Endothelial cell (in vitro differentiated cells): ENCODE measurements around the gene PCGF3. TPM values are rescaled to one million over a fixed set of nuclear protein-coding genes. Genes with fewer than 3 reads are reported as not detected.

Experiments used
- DNase-seq: peaks from one replicate; pipeline ENCODE4 v3.0.0; 2021; ENCODE audit warnings: low spot score
- H3K27ac Mint-ChIP-seq: one replicate; pipeline ENCODE4 v1.8.0; 2021; ENCODE audit warnings: mixed read lengths, inconsistent platforms; ENCODE audit not compliant: unreplicated experiment
- H3K27me3 Mint-ChIP-seq: one replicate; pipeline ENCODE4 v1.8.0; 2021; ENCODE audit warnings: mild to moderate bottlenecking, moderate library complexity, mixed read lengths, inconsistent platforms; ENCODE audit not compliant: unreplicated experiment
- H3K36me3 Mint-ChIP-seq: one replicate; pipeline ENCODE4 v1.8.0; 2021; ENCODE audit warnings: mild to moderate bottlenecking, low read depth, mixed read lengths, inconsistent platforms; ENCODE audit not compliant: unreplicated experiment
- H3K4me1 Mint-ChIP-seq: one replicate; pipeline ENCODE4 v1.8.0; 2021; ENCODE audit warnings: mild to moderate bottlenecking, mixed read lengths, inconsistent platforms; ENCODE audit not compliant: unreplicated experiment
- H3K4me3 Mint-ChIP-seq: one replicate; pipeline ENCODE4 v1.8.0; 2021; ENCODE audit warnings: mild to moderate bottlenecking, mixed read lengths, inconsistent platforms; ENCODE audit not compliant: unreplicated experiment
- H3K9me3 Mint-ChIP-seq: one replicate; pipeline ENCODE4 v1.8.0; 2021; ENCODE audit warnings: mixed read lengths, inconsistent platforms; ENCODE audit not compliant: unreplicated experiment
- CTCF ChIP-seq: fragments of 200-600 bp; sonication (generic); IDR thresholded peaks from one replicate; pipeline ENCODE4 v1.5.0; 2021; ENCODE audit warnings: antibody characterized with exemption; ENCODE audit not compliant: unreplicated experiment
- total RNA-seq: library from RNA; stranded (reverse); fragmentation: NEBNext Ultra II Directional; extraction: Animal tissue kit (Norgen Biotek cat#: 25700); gene quantifications from one replicate; pipeline ENCODE4 v1.2.1, GENCODE V29; 2021; ENCODE audit not compliant: unreplicated experiment

PCGF3 gene
- total RNA-seq, 1 donor from 2014 or later: 84.5 TPM

GRCh38 chr4:671769-672168, 33.9 kb upstream of the PCGF3 start:
- no peaks in the 10 kb centered on the region for H3K9me3 Mint-ChIP-seq
- TF ChIP-seq CTCF: no peak
- no peak for DNase-seq
- no peak overlapping the region for H3K27ac Mint-ChIP-seq
- H3K36me3 Mint-ChIP-seq: peaks cover 14% of the 10 kb centered on the region
- H3K4me3 Mint-ChIP-seq: no peak overlapping the region
- H3K4me1 Mint-ChIP-seq: peaks cover 7% of the 10 kb centered on the region
- H3K27me3 Mint-ChIP-seq: peaks cover 18% of the 10 kb centered on the region

DNA sequence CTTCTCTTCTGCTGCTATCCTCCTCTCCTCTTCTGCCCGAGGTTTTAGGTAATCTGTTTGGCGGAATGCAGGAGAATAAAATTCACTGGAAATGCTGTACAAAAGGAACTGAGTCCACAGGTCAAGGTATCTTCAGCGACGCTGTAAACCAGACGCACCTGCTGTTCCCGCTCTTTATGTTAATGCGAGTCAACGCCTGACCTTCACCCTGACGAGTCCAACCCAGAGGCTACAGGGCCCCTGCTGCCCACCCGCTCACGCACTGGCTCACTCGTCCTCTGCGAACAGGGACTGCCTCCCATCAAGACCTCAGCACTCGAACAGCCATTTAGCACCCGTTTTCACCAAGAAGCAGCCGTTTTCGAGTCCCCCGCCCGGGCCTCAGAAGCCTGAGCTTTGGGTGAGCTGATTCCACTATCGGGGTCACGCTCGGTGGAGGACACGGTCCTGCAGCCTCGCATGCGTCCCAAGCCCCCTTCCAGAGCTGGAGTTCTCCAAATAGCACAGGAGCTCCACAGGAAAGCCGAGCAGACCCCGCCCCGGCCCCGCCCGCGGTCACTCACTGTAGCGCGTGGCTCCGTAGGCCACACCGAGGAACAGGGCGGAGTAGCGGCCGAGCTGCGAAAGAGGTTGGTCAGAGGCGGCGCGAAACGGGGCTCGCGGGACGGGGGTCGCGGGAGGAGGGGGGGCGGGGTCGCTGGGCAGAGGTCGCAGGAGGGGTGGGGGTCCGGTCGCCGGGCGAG, 32.1 kb upstream of the PCGF3 start:
- Mint-ChIP-seq H3K27ac (peak overlapping the region; percentile 88), H3K27me3 (peaks cover 18% of the 10 kb centered on the region), H3K9me3 (no peaks in the 10 kb centered on the region), H3K4me3 (peak overlapping the region; percentile 94), H3K4me1 (peaks cover 7% of the 10 kb centered on the region), H3K36me3 (peaks cover 14% of the 10 kb centered on the region)
- peak; percentile 38 for DNase-seq
- TF ChIP-seq CTCF: no peak

- Mint-ChIP-seq H3K27ac (peak within 1 kb of the TSS; percentile 88), H3K36me3 (peaks cover 14% of the 10 kb centered on the region), H3K27me3 (peaks cover 18% of the 10 kb centered on the region), H3K4me1 (peaks cover 7% of the 10 kb centered on the region), H3K9me3 (no peaks in the 10 kb centered on the region), H3K4me3 (peak within 1 kb of the TSS; percentile 94)
- DNase-seq: peak; percentile 97
- peak; percentile 99 for TF ChIP-seq CTCF
Measured at GRCh38 chr4:674172-675035, 31.2 kb upstream of the PCGF3 start, which contains the start of the genes ATP5ME and MYL5. Gene ATP5ME (minus strand): TSS chr4:674276. CDS start chr4:674247, 29 bp downstream. Gene MYL5 (plus strand): TSS chr4:674542. CDS start chr4:678027, 3,485 bp downstream.

GRCh38 chr4:675036-675882, 30.4 kb upstream of the PCGF3 start:
- TF ChIP-seq CTCF: no peak
- Mint-ChIP-seq H3K36me3 (peaks cover 14% of the 10 kb centered on the region), H3K4me1 (peaks cover 7% of the 10 kb centered on the region), H3K4me3 (peak overlapping the region; percentile 81), H3K9me3 (no peaks in the 10 kb centered on the region), H3K27me3 (peaks cover 20% of the 10 kb centered on the region), H3K27ac (no peak overlapping the region)
- DNase-seq: peak; percentile 24
